ENCODE data around the gene WWC2.

Gene WWC2

GRCh38 chr4:183201331-183201730 is 102.3 kb downstream of the WWC2 start:
- in situ Hi-C loops (cut with MboI; ENCODE audit: low pct_unique_long_range_greater_than_20kb, low sequenced_read_pairs, unreplicated experiment), result no loop called here
- TF ChIP-seq, protein P1, sequence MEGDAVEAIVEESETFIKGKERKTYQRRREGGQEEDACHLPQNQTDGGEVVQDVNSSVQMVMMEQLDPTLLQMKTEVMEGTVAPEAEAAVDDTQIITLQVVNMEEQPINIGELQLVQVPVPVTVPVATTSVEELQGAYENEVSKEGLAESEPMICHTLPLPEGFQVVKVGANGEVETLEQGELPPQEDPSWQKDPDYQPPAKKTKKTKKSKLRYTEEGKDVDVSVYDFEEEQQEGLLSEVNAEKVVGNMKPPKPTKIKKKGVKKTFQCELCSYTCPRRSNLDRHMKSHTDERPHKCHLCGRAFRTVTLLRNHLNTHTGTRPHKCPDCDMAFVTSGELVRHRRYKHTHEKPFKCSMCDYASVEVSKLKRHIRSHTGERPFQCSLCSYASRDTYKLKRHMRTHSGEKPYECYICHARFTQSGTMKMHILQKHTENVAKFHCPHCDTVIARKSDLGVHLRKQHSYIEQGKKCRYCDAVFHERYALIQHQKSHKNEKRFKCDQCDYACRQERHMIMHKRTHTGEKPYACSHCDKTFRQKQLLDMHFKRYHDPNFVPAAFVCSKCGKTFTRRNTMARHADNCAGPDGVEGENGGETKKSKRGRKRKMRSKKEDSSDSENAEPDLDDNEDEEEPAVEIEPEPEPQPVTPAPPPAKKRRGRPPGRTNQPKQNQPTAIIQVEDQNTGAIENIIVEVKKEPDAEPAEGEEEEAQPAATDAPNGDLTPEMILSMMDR (IDR thresholded peaks at IDR 0.05; ENCODE audit: extremely low read depth, insufficient read depth, missing control alignments), result no peak
- no peak for DNase-seq (ENCODE audit: low spot score)

GRCh38 chr4:183202523-183202922 is 103.5 kb downstream of the WWC2 start:
- in situ Hi-C loops (cut with MboI; ENCODE audit: low pct_unique_long_range_greater_than_20kb, low sequenced_read_pairs, unreplicated experiment), result no loop called here
- no peak for DNase-seq (ENCODE audit: low spot score)
- TF ChIP-seq, protein P1 (IDR thresholded peaks at IDR 0.05; ENCODE audit: extremely low read depth, insufficient read depth, missing control alignments), result no peak

- in situ Hi-C loops (cut with MboI; ENCODE audit: low pct_unique_long_range_greater_than_20kb, low sequenced_read_pairs, unreplicated experiment), result no loop called here
- DNase-seq (ENCODE audit: low spot score), result no peak
- TF ChIP-seq, protein P1 (IDR thresholded peaks at IDR 0.05; ENCODE audit: extremely low read depth, insufficient read depth, missing control alignments), result no peak
Observed at GRCh38 chr4:183204793-183205192, 105.7 kb downstream of the WWC2 start.

DNA sequence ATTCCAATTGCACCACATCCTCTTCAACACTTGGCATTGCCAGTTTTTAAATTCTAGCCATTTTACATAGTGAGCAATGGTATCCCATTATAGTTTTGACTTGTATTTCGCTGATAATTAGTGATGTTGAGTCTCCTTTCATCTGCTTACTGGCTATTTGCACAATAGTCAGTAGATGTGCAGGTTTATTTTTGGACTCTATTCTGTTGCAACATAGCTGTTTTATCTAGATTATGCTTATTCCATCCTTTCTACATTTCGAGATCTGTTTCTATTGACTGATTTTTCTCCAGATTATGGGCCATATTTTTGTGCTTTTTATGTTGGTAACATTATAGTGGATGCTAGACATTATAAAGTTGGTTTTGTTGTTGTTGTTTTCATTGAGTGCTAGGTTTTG is 106.1 kb downstream of the WWC2 start:
- in situ Hi-C loops (cut with MboI; ENCODE audit: low pct_unique_long_range_greater_than_20kb, low sequenced_read_pairs, unreplicated experiment), result no loop called here
- DNase-seq (ENCODE audit: low spot score), result no peak

GRCh38 chr4:183205709-183206108 is 106.7 kb downstream of the WWC2 start:
- in situ Hi-C loops (cut with MboI; ENCODE audit: low pct_unique_long_range_greater_than_20kb, low sequenced_read_pairs, unreplicated experiment), result no loop called here
- TF ChIP-seq, protein P1 (IDR thresholded peaks at IDR 0.05; ENCODE audit: extremely low read depth, insufficient read depth, missing control alignments), result no peak
- no peak for DNase-seq (ENCODE audit: low spot score)

More for the DNA sequence above, 106.1 kb downstream of the WWC2 start:
- TF ChIP-seq, protein P1 (IDR thresholded peaks at IDR 0.05; ENCODE audit: extremely low read depth, insufficient read depth, missing control alignments), result no peak

DNA sequence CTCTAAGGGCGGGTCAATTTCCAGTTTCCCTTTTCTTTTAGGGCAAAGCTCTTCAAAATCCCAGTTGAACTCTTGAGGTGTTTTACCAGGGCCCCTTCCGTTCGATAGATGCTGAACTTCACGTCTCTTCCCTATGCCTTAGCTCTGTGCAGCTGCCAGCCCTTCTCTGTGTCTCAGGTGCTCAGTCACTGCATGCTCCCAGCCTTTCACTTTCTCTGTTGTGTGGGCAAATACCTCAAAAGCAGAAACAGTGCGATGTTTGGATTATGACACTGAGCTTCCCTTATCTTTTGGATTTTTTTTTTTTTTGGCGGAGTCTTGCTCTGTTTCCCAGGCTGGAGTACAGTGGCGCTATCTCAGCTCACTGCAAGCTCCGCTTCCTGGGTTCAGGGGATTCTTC is 112.5 kb downstream of the WWC2 start:
- TF ChIP-seq, protein P1 (IDR thresholded peaks at IDR 0.05; ENCODE audit: extremely low read depth, insufficient read depth, missing control alignments), result no peak
- no peak for DNase-seq (ENCODE audit: low spot score)
- in situ Hi-C loops (cut with MboI; ENCODE audit: low pct_unique_long_range_greater_than_20kb, low sequenced_read_pairs, unreplicated experiment), result no loop called here

- TF ChIP-seq, protein P1 (IDR thresholded peaks at IDR 0.05; ENCODE audit: extremely low read depth, insufficient read depth, missing control alignments), result no peak
- in situ Hi-C loops (cut with MboI; ENCODE audit: low pct_unique_long_range_greater_than_20kb, low sequenced_read_pairs, unreplicated experiment), result no loop called here
- DNase-seq (ENCODE audit: low spot score), result no peak
Observed at GRCh38 chr4:183213996-183214395, 114.9 kb downstream of the WWC2 start.
